DOHH2 (cell line): ENCODE measurements around the gene NQO2.

Experiments used
- H3F3A ChIP-seq: fragments of 200-600 bp; sonication (generic), shearing (Covaris generic); 2 replicates; pipeline ENCODE4 v1.6.0; 2016; ENCODE audit warnings: antibody characterized with exemption, mild to moderate bottlenecking; ENCODE audit not compliant: control insufficient read depth, insufficient read depth
- H3K27ac ChIP-seq: fragments of 200-600 bp; sonication (generic); 2 replicates; pipeline ENCODE4 v1.5.1; 2014; ENCODE audit warnings: low read depth, mild to moderate bottlenecking, low read length, moderate library complexity
- H3K27me3 ChIP-seq: fragments of 200-600 bp; sonication (generic); 2 replicates; pipeline ENCODE4 v1.6.1; 2014; ENCODE audit warnings: mild to moderate bottlenecking, low read length, mixed read lengths; ENCODE audit not compliant: control insufficient read depth
- H3K36me3 ChIP-seq: fragments of 200-600 bp; sonication (generic); 2 replicates; pipeline ENCODE4 v1.6.1; 2014; ENCODE audit warnings: mild to moderate bottlenecking, low read length, moderate library complexity, mixed read lengths; ENCODE audit not compliant: control insufficient read depth
- H3K4me1 ChIP-seq: fragments of 200-600 bp; sonication (generic); 2 replicates; pipeline ENCODE4 v1.6.1; 2014; ENCODE audit warnings: mild to moderate bottlenecking, low read length, mixed read lengths; ENCODE audit not compliant: control insufficient read depth
- H3K4me2 ChIP-seq: fragments of 200-600 bp; sonication (generic); 2 replicates; pipeline ENCODE4 v1.6.0; 2014; ENCODE audit warnings: mild to moderate bottlenecking, low read length, moderate library complexity
- H3K4me3 ChIP-seq: fragments of 200-600 bp; sonication (generic); 2 replicates; pipeline ENCODE4 v1.5.1; 2014; ENCODE audit warnings: mild to moderate bottlenecking, low read length, mixed read lengths
- H3K79me2 ChIP-seq: fragments of 200-600 bp; sonication (generic); 2 replicates; pipeline ENCODE4 v1.6.1; 2014; ENCODE audit warnings: mild to moderate bottlenecking, low read length, mixed read lengths; ENCODE audit not compliant: control insufficient read depth
- H3K9me2 ChIP-seq: fragments of 200-600 bp; sonication (generic); replicated peaks from 2 replicates; pipeline ENCODE4 v1.6.1; 2014; ENCODE audit warnings: mild to moderate bottlenecking, low read length, mixed read lengths; ENCODE audit not compliant: control insufficient read depth
- H3K9me3 ChIP-seq: fragments of 200-600 bp; sonication (generic); 2 replicates; pipeline ENCODE4 v1.6.1; 2014; ENCODE audit warnings: antibody characterized with exemption, low read length, mixed read lengths; ENCODE audit not compliant: control insufficient read depth, insufficient read depth
- H4K20me1 ChIP-seq: fragments of 200-600 bp; sonication (generic); 2 replicates; pipeline ENCODE4 v1.6.0; 2014; ENCODE audit warnings: low read depth, mild to moderate bottlenecking, antibody characterized with exemption, low read length, moderate library complexity; ENCODE audit not compliant: control insufficient read depth, insufficient read depth
- EZH2phosphoT487 ChIP-seq: fragments of 200-600 bp; sonication (generic); IDR thresholded peaks from 2 replicates; pipeline ENCODE4 v1.6.1; 2017; ENCODE audit warnings: borderline replicate concordance, mild to moderate bottlenecking, antibody characterized with exemption, low read length, moderate library complexity, mixed read lengths
- TF ChIP-seq, protein P1 (sequence below): fragments of 200-600 bp; sonication (generic); IDR thresholded peaks from one replicate; pipeline ENCODE4 v1.5.1; 2014; ENCODE audit warnings: antibody characterized with exemption, mild to moderate bottlenecking, low read depth, low read length; ENCODE audit not compliant: poor library complexity, severe bottlenecking

NQO2 gene

DNA sequence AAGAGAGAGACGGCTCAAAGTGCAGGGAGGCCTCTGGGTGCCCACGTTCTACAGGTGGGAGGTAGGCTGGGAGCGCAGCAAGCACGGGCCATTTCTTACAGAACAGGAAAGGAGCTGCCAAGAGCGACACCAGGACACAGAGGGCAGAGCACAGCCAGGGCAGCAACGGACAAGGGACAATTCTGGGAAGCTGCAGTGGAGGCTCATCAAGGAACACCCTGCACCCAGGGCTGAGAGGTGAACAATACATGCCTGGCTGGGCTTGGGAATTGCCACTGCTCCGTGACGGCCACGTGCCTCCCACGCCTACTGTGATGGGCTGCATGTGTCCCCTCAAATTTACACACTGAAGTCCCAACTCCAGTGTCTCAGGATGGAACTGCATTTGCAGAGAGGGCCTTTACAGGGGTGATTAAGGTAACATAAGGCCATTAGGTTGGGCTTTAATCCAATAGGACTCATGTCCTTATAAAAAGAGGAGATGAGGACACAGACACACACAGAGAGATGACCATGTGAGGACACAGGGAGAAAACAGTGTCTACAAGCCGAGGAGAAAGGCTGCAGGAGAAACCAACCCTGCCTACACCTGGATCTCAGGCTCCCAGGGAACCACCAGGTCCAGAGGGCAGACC is 41.9 kb upstream of the NQO2 start:
- no peaks in the 10 kb centered on the region for H4K20me1 ChIP-seq
- no peaks in the 10 kb centered on the region for H3K9me3 ChIP-seq
- TF ChIP-seq EZH2phosphoT487: no peak
- TF ChIP-seq, protein P1, sequence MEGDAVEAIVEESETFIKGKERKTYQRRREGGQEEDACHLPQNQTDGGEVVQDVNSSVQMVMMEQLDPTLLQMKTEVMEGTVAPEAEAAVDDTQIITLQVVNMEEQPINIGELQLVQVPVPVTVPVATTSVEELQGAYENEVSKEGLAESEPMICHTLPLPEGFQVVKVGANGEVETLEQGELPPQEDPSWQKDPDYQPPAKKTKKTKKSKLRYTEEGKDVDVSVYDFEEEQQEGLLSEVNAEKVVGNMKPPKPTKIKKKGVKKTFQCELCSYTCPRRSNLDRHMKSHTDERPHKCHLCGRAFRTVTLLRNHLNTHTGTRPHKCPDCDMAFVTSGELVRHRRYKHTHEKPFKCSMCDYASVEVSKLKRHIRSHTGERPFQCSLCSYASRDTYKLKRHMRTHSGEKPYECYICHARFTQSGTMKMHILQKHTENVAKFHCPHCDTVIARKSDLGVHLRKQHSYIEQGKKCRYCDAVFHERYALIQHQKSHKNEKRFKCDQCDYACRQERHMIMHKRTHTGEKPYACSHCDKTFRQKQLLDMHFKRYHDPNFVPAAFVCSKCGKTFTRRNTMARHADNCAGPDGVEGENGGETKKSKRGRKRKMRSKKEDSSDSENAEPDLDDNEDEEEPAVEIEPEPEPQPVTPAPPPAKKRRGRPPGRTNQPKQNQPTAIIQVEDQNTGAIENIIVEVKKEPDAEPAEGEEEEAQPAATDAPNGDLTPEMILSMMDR: no peak
- no peaks in the 10 kb centered on the region for H3K36me3 ChIP-seq
- H3K79me2 ChIP-seq: no peaks in the 10 kb centered on the region
- no peak overlapping the region for H3K4me3 ChIP-seq
- H3F3A ChIP-seq: no peaks in the 10 kb centered on the region
- H3K4me2 ChIP-seq: no peak overlapping the region
- no peak overlapping the region for H3K27ac ChIP-seq
- H3K4me1 ChIP-seq: peaks cover 3% of the 10 kb centered on the region
- no peaks in the 10 kb centered on the region for H3K9me2 ChIP-seq
- H3K27me3 ChIP-seq: peaks cover 12% of the 10 kb centered on the region

DNA sequence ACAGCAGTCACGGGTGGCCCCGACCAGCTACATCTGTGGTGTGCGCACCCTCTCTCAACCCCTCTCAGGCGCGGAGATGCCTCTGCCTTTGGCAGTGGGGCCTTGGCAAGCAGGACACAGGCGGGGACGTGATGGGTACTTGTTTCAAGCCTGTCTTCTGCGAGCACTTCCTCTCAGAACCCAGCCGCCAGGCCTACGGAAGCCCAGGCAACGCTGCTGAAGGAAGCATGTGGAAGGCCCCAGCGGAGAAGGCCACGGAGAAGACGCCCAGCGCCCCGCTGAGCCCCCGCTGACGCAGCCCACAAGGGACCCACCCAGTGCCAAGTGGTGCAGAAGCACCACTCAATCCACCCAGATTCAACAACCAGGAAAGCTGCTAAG is 41.4 kb upstream of the NQO2 start:
- Histone ChIP-seq H3K27ac (no peak overlapping the region), H4K20me1 (no peaks in the 10 kb centered on the region), H3K36me3 (no peaks in the 10 kb centered on the region), H3K27me3 (peaks cover 12% of the 10 kb centered on the region), H3K4me2 (no peak overlapping the region), H3K79me2 (no peaks in the 10 kb centered on the region), H3K4me1 (no peaks in the 10 kb centered on the region), H3K9me3 (no peaks in the 10 kb centered on the region), H3K4me3 (no peak overlapping the region), H3K9me2 (no peaks in the 10 kb centered on the region), H3F3A (no peaks in the 10 kb centered on the region)
- no peak for TF ChIP-seq EZH2phosphoT487
- TF ChIP-seq, protein P1: no peak

DNA sequence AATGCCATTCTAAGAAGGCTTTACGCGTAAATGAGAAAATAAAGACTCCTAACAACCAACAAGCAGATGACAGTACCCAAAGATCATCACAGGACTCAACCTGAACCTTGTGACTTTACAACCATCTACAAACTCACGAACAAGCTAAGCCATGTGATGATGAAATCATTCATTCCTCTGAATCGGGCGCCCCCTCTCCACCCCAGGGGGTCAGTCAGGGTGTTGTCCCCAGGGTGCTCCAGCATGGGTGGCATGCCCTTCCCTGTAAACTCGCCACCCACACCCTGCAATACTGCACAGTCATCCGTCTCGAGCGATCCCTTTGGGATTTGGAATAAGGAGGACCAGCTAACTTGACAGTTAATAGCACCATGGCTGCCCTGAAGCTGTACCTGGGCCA is 40.9 kb upstream of the NQO2 start:
- H3K36me3 ChIP-seq: no peaks in the 10 kb centered on the region
- no peak for TF ChIP-seq EZH2phosphoT487
- TF ChIP-seq, protein P1: no peak

More for the DNA sequence above, 40.9 kb upstream of the NQO2 start:
- Histone ChIP-seq H3K79me2 (no peaks in the 10 kb centered on the region), H3K27ac (no peak overlapping the region), H3F3A (no peaks in the 10 kb centered on the region), H3K27me3 (peaks cover 14% of the 10 kb centered on the region), H3K4me1 (no peaks in the 10 kb centered on the region), H4K20me1 (no peaks in the 10 kb centered on the region), H3K9me3 (no peaks in the 10 kb centered on the region), H3K4me3 (no peak overlapping the region), H3K9me2 (no peaks in the 10 kb centered on the region), H3K4me2 (no peak overlapping the region)
